OCI-LY7 (cell line): ENCODE measurements around the gene STK38L. TPM values are rescaled to one million over a fixed set of nuclear protein-coding genes. Genes with fewer than 3 reads are reported as not detected.

Experiments
- BruUV-seq: library from RNA; stranded (reverse); fragments of 400-500 nt; replicated peaks from 2 replicates; lab custom pipeline; 2021; lab: Mats Ljungman, UMichigan
- CTCF ChIA-PET: fragments of 300-600 bp; sonication (Branson Sonifier 250); formaldehyde crosslinking; loops from one replicate; lab custom pipeline; 2022; ENCODE audit warnings: antibody characterized with exemption; ENCODE audit not compliant: unreplicated experiment; lab: Charles Lee
- POLR2A ChIA-PET: fragments of 300-600 bp; sonication (Branson Sonifier 250); formaldehyde crosslinking; loops from one replicate; lab custom pipeline; 2022; ENCODE audit warnings: antibody characterized with exemption; lab: Charles Lee
- DNase-seq: peaks from one replicate; pipeline ENCODE4 v3.0.0-alpha.2; 2015; ENCODE audit warnings: low spot score
- H2AFZ ChIP-seq: fragments of 200-600 bp; sonication (generic), shearing (Covaris generic); 2 replicates; pipeline ENCODE4 v1.6.1; 2014; ENCODE audit warnings: mild to moderate bottlenecking, antibody characterized with exemption, low read length, moderate library complexity
- H3K27ac ChIP-seq: fragments of 200-600 bp; sonication (generic); 2 replicates; pipeline ENCODE4 v1.5.1; 2014; ENCODE audit warnings: mixed run types, low read depth, mild to moderate bottlenecking, moderate library complexity, low read length, inconsistent platforms; ENCODE audit not compliant: poor library complexity, severe bottlenecking
- H3K36me3 ChIP-seq: fragments of 200-600 bp; sonication (generic); 2 replicates; pipeline ENCODE4 v1.6.1; 2014; ENCODE audit warnings: mild to moderate bottlenecking, antibody characterized with exemption, low read length, moderate library complexity, mixed read lengths; ENCODE audit not compliant: insufficient read depth
- H3K4me1 ChIP-seq: fragments of 200-600 bp; sonication (generic); 2 replicates; pipeline ENCODE4 v1.5.1; 2014; ENCODE audit warnings: mild to moderate bottlenecking, low read length; ENCODE audit not compliant: insufficient read depth, poor library complexity, severe bottlenecking
- H3K4me2 ChIP-seq: fragments of 200-600 bp; sonication (generic); 2 replicates; pipeline ENCODE4 v1.6.1; 2014; ENCODE audit warnings: mild to moderate bottlenecking, low read length
- H3K4me3 ChIP-seq: fragments of 200-600 bp; sonication (generic); 2 replicates; pipeline ENCODE4 v1.5.1; 2014; ENCODE audit warnings: mild to moderate bottlenecking, low read depth, low read length; ENCODE audit not compliant: poor library complexity, severe bottlenecking
- H3K79me2 ChIP-seq: fragments of 200-600 bp; sonication (generic); 2 replicates; pipeline ENCODE4 v1.6.1; 2016; ENCODE audit warnings: low read depth, mild to moderate bottlenecking, low read length, moderate library complexity, mixed read lengths; ENCODE audit not compliant: insufficient read depth
- H3K9me2 ChIP-seq: fragments of 200-600 bp; sonication (generic); 2 replicates; pipeline ENCODE4 v1.6.1; 2016; ENCODE audit warnings: mild to moderate bottlenecking, low read length, mixed read lengths; ENCODE audit not compliant: insufficient read depth
- H3K9me3 ChIP-seq: fragments of 200-600 bp; sonication (generic); 2 replicates; pipeline ENCODE4 v1.6.1; 2014; ENCODE audit warnings: mild to moderate bottlenecking, mixed run types, low read length, mixed read lengths
- H4K20me1 ChIP-seq: fragments of 200-600 bp; sonication (generic); 2 replicates; pipeline ENCODE4 v1.6.1; 2014; ENCODE audit warnings: mild to moderate bottlenecking, antibody characterized with exemption, low read length, moderate library complexity, mixed read lengths; ENCODE audit not compliant: insufficient read depth
- EZH2phosphoT487 ChIP-seq: fragments of 200-600 bp; sonication (generic); IDR thresholded peaks from 2 replicates; pipeline ENCODE4 v1.6.1; 2018; ENCODE audit warnings: low read depth, borderline replicate concordance, mild to moderate bottlenecking, mixed run types, antibody characterized with exemption, low read length, moderate library complexity, mixed read lengths
- intact Hi-C: fragments of 100-400 bp; cut with micrococcal nuclease; formaldehyde crosslinking; loops from one replicate; pipeline ENCODE4 v1.10.0; 2022; ENCODE audit not compliant: unreplicated experiment
- total RNA-seq, 2 experiments: library from RNA; depleted of rRNA in 1 of 2; stranded (reverse); fragments of >200 nt in 1 of 2; shearing (Covaris generic) in 1 of 2; gene quantifications; 2 replicates each; pipeline ENCODE4 v1.2.3, GENCODE V29; 2014 to 2022
- TF ChIP-seq, protein P1 (sequence below): fragments of 200-600 bp; sonication (generic); conservative IDR thresholded peaks from 2 replicates; pipeline ENCODE4 v1.5.1; 2014; ENCODE audit warnings: mild to moderate bottlenecking, antibody characterized with exemption, low read length, moderate library complexity, mixed read lengths

The STK38L gene
- total RNA-seq, 2 experiments from 2014 or later, result 15.2 to 29.9 TPM

DNA sequence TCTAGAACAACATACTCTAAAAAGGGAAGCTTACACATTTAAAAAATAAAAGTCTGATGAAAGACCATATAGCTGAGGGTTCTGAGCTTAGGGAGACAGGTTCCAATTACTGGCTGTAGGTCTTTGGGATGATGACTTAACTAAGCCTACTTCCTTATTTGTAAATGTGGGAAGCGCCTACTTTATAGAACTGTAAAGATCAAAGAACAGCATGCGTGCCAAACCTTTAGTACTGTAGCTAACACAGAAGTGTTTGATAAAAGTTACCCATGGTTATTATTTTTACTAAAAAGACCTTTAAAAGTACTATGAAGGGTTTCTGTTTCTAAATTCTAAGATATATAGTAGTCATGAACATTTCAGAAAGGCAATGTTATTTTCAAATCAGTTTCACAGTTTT lies 35.7 kb downstream of the STK38L start:
- intact Hi-C loops, result no loop called here
- no peaks in the 10 kb centered on the region for H3K36me3 ChIP-seq
- POLR2A ChIA-PET, result interaction anchor here (0.6 to 1.5 kb wide), 9 partner anchors 8 to 333 kb away, joined by 3 to 9 read pairs (median 5); no protein-coding TSS in a partner anchor

DNA sequence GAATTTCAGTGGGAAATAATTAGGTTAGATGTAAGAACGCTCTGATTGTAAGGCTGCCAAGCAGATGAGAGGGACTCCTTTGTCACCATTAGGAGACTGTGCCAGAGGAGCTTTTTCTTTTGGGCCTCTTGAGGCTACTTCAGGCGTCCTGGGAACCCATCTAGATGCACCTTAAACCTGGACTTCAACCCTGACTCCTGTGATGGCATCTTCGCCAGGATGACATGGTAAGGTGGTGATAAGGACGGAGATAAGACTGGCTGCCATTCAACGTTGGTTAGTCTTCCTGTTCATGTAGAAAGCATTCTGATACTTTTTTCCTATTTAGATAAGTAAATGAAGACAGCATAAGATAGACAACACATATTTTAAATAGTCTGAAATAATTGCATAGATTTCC lies 36.3 kb downstream of the STK38L start:
- no peak overlapping the region for H3K4me3 ChIP-seq
- POLR2A ChIA-PET, result interaction anchor here (1.2 to 1.3 kb wide), 2 partner anchors 9 to 19 kb away, joined by 5 read pairs; no protein-coding TSS in a partner anchor
- no peaks in the 10 kb centered on the region for H3K79me2 ChIP-seq
- TF ChIP-seq, protein P1, sequence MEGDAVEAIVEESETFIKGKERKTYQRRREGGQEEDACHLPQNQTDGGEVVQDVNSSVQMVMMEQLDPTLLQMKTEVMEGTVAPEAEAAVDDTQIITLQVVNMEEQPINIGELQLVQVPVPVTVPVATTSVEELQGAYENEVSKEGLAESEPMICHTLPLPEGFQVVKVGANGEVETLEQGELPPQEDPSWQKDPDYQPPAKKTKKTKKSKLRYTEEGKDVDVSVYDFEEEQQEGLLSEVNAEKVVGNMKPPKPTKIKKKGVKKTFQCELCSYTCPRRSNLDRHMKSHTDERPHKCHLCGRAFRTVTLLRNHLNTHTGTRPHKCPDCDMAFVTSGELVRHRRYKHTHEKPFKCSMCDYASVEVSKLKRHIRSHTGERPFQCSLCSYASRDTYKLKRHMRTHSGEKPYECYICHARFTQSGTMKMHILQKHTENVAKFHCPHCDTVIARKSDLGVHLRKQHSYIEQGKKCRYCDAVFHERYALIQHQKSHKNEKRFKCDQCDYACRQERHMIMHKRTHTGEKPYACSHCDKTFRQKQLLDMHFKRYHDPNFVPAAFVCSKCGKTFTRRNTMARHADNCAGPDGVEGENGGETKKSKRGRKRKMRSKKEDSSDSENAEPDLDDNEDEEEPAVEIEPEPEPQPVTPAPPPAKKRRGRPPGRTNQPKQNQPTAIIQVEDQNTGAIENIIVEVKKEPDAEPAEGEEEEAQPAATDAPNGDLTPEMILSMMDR, result no peak
- no peak for TF ChIP-seq EZH2phosphoT487
- no peaks in the 10 kb centered on the region for H3K4me1 ChIP-seq
- no peaks in the 10 kb centered on the region for H4K20me1 ChIP-seq
- intact Hi-C loops, result no loop called here
- DNase-seq, result no peak
- no TSS peak for BruUV-seq
- no peaks in the 10 kb centered on the region for H3K9me2 ChIP-seq
- CTCF ChIA-PET, result no interaction called here
- H2AFZ ChIP-seq, result no peak overlapping the region
- H3K4me2 ChIP-seq, result no peak overlapping the region
- no peak overlapping the region for H3K27ac ChIP-seq
- H3K9me3 ChIP-seq, result no peaks in the 10 kb centered on the region
- no peaks in the 10 kb centered on the region for H3K36me3 ChIP-seq

More for the DNA sequence above, 35.7 kb downstream of the STK38L start:
- Histone ChIP-seq H3K9me3 (no peaks in the 10 kb centered on the region), H4K20me1 (no peaks in the 10 kb centered on the region), H3K27ac (no peak overlapping the region), H2AFZ (no peak overlapping the region), H3K79me2 (no peaks in the 10 kb centered on the region), H3K9me2 (no peaks in the 10 kb centered on the region), H3K4me2 (no peak overlapping the region), H3K4me3 (no peak overlapping the region), H3K4me1 (no peaks in the 10 kb centered on the region)
- CTCF ChIA-PET, result no interaction called here
- DNase-seq, result no peak
- no TSS peak for BruUV-seq
- TF ChIP-seq, protein P1, result no peak
- no peak for TF ChIP-seq EZH2phosphoT487

DNA sequence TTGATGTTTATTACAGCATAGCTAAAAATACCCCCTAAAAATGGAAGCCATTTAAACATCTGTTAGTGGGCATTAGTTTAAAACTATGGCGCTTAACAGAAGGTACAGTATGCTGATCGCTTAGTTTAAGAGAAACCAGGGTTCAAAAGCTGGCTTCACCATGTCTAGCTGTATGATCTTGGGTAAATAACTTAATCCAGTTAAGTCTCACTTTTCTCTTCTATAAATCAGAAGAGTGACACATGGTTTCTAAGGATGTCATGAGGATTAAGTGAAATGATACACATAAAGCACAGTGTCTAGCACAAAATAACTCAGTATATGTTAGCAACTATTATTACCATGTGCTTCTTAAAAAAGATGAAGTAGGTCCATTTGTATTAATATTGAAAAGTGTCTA lies 38.7 kb downstream of the STK38L start:
- TF ChIP-seq EZH2phosphoT487, result no peak
- TF ChIP-seq, protein P1, result no peak

More for the DNA sequence above, 38.7 kb downstream of the STK38L start:
- CTCF ChIA-PET, result interaction anchor here (0.7 kb wide), 1 partner anchor 24 kb away, joined by 3 read pairs; no protein-coding TSS in a partner anchor
- Histone ChIP-seq H3K79me2 (no peaks in the 10 kb centered on the region), H4K20me1 (no peaks in the 10 kb centered on the region), H3K4me2 (no peak overlapping the region), H3K4me1 (no peaks in the 10 kb centered on the region), H3K27ac (no peak overlapping the region), H2AFZ (no peak overlapping the region), H3K36me3 (no peaks in the 10 kb centered on the region), H3K4me3 (no peak overlapping the region), H3K9me2 (no peaks in the 10 kb centered on the region), H3K9me3 (no peaks in the 10 kb centered on the region)
- DNase-seq, result no peak
- POLR2A ChIA-PET, result interaction anchor here (0.8 to 1.1 kb wide), 2 partner anchors 11 to 250 kb away, joined by 3 to 6 read pairs; no protein-coding TSS in a partner anchor
- intact Hi-C loops, result no loop called here
- no TSS peak for BruUV-seq
